IMR-90 (cell line): ENCODE measurements around the gene SPINK4.

ENCODE experiments used
- POLR2A ChIP-seq: IDR thresholded peaks from 2 replicates; pipeline ENCODE4 v1.6.1; 2012; ENCODE audit warnings: mild to moderate bottlenecking, low read depth, low read length
- RAD21 ChIP-seq: IDR thresholded peaks from 2 replicates; pipeline ENCODE4 v1.6.1; 2012; ENCODE audit warnings: low read length, improper control_type of control experiment
- TF ChIP-seq, protein P1 (sequence below): conservative IDR thresholded peaks from 2 replicates; pipeline ENCODE4 v1.5.1; 2012; ENCODE audit warnings: mild to moderate bottlenecking, low read depth, low read length, improper control_type of control experiment

DNA sequence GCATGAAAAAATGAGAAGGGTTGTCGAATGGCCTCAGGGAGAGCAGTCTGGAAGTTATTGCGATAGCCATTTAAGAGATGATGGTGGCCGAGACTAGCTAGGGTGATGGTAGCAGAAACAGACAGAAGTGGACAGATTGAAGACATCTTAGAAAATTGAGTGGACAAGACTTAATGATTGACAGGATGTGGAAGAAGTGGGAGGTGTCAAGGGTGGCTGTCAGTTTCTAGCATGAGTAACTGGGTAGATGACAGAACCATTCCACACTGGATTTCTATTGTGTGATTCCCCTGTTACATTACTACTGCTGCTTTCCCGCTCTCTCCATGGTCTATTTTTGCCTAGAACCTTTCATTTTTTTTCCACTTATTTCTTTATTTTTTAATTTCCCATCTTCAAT lies 37.5 kb downstream of the SPINK4 start:
- TF ChIP-seq, protein P1, sequence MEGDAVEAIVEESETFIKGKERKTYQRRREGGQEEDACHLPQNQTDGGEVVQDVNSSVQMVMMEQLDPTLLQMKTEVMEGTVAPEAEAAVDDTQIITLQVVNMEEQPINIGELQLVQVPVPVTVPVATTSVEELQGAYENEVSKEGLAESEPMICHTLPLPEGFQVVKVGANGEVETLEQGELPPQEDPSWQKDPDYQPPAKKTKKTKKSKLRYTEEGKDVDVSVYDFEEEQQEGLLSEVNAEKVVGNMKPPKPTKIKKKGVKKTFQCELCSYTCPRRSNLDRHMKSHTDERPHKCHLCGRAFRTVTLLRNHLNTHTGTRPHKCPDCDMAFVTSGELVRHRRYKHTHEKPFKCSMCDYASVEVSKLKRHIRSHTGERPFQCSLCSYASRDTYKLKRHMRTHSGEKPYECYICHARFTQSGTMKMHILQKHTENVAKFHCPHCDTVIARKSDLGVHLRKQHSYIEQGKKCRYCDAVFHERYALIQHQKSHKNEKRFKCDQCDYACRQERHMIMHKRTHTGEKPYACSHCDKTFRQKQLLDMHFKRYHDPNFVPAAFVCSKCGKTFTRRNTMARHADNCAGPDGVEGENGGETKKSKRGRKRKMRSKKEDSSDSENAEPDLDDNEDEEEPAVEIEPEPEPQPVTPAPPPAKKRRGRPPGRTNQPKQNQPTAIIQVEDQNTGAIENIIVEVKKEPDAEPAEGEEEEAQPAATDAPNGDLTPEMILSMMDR = no peak
- TF ChIP-seq RAD21 (no peak), POLR2A (no peak)
